ENCODE data around the gene POLR3E.

Gene POLR3E

DNA sequence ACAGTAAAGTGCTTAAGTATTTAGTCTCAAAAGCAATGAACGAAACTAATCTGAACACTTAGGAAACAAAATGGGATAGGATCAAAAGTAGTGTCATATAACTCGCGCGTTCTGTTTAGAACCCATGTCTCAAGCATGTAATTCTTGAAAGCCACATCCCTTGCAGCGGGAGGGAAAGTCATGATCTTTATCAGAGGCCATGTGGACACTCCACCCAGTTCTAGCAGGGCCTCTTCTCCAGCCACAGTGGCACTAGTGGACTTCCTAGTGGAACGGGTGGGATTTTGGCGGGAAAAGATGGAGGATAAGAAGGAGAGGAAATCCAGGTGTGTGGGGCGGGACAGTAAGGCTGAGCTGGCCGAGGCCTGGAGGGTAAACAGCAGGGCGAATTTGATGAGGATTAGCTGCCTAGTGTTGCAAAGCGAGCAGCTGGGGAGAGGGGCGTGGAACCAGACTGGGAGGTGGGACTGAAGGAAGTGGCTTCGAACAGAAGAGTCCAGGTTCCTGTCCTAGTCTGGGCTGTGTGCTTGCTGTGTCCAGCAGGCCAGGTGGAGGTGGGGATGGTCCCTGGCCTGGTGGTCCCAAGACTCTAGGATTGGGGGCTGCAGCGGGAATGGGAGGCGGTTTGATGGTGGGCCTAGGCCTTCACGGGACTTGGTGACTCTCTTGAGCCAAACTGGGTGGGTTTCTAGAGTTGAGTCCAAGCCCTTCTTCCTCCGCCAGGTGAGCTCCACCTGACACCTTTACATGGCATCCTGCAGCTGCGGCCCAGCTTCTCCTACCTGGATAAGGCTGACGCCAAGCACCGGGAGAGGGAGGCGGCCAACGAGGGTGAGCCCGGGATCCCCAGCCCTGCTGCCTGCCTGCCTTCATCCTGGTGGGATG, 15.9 kb downstream of the POLR3E start:
- no peak overlapping the region for H3K27ac ChIP-seq
- no peak for TF ChIP-seq ZFX (IDR thresholded peaks at IDR 0.05; ENCODE audit: borderline replicate concordance)
- TF ChIP-seq, protein P1, sequence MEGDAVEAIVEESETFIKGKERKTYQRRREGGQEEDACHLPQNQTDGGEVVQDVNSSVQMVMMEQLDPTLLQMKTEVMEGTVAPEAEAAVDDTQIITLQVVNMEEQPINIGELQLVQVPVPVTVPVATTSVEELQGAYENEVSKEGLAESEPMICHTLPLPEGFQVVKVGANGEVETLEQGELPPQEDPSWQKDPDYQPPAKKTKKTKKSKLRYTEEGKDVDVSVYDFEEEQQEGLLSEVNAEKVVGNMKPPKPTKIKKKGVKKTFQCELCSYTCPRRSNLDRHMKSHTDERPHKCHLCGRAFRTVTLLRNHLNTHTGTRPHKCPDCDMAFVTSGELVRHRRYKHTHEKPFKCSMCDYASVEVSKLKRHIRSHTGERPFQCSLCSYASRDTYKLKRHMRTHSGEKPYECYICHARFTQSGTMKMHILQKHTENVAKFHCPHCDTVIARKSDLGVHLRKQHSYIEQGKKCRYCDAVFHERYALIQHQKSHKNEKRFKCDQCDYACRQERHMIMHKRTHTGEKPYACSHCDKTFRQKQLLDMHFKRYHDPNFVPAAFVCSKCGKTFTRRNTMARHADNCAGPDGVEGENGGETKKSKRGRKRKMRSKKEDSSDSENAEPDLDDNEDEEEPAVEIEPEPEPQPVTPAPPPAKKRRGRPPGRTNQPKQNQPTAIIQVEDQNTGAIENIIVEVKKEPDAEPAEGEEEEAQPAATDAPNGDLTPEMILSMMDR (IDR thresholded peaks at IDR 0.05) = no peak

DNA sequence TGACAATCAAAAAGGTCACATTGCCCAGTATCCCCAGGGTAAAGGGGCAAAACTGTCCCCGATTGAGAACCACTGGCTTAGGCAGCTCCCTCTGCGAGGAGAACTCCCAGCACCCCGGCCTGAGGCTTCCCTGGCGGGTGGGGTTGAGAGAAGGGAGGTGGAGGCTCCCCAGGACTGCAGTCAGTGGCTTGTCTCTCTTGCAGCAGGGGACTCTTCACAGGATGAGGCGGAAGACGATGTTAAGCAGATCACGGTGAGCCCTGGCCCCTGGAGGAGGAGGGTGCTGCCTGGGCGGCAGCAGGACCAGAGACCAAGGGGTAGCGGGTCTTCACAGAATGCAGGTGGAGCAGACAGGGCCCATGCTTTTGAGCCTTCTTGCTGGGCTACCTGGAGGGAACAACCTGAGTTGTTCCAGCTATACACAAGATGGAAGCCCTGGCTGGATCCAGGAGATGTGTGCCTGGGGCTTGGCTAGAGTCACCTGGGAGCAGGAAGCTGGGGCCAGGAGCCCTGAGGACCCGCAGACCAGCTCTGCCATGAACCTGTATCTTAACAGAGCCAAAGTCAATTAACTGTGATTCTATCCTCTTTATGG, 16.8 kb downstream of the POLR3E start:
- no peak overlapping the region for H3K27ac ChIP-seq
- TF ChIP-seq ZFX (IDR thresholded peaks at IDR 0.05; ENCODE audit: borderline replicate concordance) = no peak
- TF ChIP-seq, protein P1 (IDR thresholded peaks at IDR 0.05) = no peak

DNA sequence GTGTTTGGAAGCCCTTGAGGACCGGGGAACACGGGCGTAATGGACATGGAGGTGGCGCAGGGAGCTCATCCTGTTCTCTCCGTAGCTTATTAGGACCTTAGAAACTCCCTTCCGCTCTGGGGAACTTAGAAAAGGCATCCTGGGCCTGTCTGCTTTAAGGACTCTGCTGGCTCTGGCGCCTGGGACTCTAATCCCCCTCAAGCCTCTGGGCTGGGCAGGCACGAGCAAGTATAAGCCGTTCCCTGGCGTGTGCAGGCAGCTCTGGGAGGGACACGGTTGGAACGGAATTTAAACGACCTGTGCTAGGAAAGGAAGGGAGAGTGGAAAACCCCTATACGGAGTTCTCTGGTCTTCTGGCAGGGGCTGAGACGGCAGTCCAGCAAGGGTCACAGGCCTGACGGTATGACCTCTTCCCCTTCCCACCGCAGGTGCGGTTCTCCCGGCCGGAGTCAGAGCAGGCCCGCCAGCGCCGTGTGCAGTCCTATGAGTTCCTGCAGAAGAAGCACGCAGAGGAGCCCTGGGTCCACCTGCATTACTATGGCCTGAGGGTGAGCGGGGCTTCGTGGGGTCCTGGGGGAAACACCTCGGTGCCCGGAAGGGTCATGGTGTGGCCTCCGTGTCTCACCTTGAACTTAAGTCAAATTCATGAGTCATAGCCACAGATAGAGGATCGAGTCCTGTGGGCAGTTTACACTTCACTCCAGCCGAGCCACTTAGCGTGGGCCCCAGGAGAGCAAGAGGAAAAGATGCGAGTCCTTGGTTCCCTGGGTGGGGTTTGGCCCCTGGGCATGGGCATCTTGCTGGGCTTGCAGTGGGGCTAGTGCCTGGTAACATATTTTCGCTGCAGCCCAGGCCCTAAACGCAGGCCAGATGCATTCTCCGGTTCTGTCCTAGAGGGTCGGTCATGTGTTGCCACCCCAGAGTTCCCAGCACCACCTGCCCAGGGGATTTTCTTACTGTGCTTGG, 17.7 kb downstream of the POLR3E start:
- TF ChIP-seq, protein P1 (IDR thresholded peaks at IDR 0.05) = no peak
- no peak for TF ChIP-seq ZFX (IDR thresholded peaks at IDR 0.05; ENCODE audit: borderline replicate concordance)
- H3K27ac ChIP-seq = no peak overlapping the region; the same call in 1 of the 2 replicates

DNA sequence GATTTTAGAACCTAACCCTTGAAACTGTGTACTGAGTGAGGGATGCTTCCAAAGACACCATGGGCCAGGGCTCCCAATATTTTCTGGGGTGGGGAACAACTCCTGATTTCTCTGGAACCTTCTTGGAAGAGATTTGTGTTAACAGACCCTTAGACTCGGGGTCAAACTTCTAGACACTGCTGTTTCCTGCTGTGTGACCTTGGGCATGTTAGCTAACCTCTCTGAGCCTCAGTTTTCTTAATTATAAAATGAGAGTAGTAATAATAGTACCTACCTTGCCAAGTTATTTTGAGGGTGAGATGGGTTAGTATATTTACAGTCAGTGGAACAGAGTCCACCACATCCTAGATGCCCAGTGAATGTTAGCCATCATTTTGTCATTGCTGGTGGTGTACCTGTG, 18.8 kb downstream of the POLR3E start:
- TF ChIP-seq, protein P1 (IDR thresholded peaks at IDR 0.05) = no peak
- TF ChIP-seq ZFX (IDR thresholded peaks at IDR 0.05; ENCODE audit: borderline replicate concordance) = no peak

DNA sequence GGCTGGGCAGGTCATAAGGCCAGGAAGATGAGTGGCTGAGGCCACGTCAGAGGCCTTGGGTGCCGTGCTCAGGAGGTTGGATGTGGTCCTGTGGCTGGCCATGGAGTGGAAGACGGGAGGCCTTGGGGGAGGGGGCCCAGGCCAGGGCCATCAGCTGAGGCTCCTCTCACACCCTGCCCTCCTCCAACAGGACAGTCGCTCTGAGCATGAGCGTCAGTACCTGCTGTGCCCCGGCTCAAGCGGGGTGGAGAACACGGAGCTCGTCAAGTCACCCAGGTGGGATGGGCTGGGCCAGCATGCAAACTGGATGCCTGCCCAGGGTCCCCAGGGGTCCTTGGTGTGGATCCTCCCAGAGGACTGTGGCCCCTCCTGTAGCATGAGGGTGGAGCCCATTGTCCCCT, 19.2 kb downstream of the POLR3E start:
- TF ChIP-seq, protein P1 (IDR thresholded peaks at IDR 0.05) = no peak
- TF ChIP-seq ZFX (IDR thresholded peaks at IDR 0.05; ENCODE audit: borderline replicate concordance) = no peak
- no peak overlapping the region for H3K27ac ChIP-seq

More for the DNA sequence above, 18.8 kb downstream of the POLR3E start:
- H3K27ac ChIP-seq = no peak overlapping the region

DNA sequence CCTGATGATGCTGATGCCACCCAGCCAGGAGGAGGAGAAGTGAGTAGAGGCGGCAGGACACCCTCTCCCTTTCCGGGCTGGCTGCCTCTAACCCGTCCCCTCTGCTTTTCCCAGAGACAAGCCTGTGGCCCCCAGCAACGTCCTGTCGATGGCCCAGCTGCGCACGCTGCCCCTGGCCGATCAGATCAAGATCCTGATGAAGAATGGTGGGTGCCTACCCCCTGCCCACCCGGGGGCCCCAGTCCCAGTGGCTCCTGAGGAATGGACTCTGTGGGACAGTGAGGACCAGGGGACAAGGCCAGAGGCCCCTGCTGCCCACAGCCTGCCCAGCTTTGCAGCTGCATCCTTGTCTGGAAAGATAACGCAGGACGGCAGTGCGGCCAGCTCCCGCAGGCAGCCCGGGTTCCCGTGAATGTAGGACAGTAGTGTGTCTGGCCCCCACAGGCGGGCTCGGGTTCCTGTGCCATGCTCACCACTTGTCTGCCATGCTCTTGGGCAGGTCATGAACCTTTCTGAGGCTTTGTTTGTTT, 19.9 kb downstream of the POLR3E start:
- no peak for TF ChIP-seq ZFX (IDR thresholded peaks at IDR 0.05; ENCODE audit: borderline replicate concordance)
- TF ChIP-seq, protein P1 (IDR thresholded peaks at IDR 0.05) = no peak

More for the DNA sequence above, 19.9 kb downstream of the POLR3E start:
- no peak overlapping the region for H3K27ac ChIP-seq

Measured in 22Rv1 (cell line).